ENCODE data around the gene PKIB.

Gene PKIB

GRCh38 chr6:122746688-122747087, 136.5 kb downstream of the PKIB start:
- no peak for TF ChIP-seq GATA1 (IDR thresholded peaks at IDR 0.05; ENCODE audit: low read depth, low read length)

GRCh38 chr6:122747573-122747972, 137.4 kb downstream of the PKIB start:
- TF ChIP-seq POLR2A (IDR thresholded peaks at IDR 0.05; ENCODE audit: low read length) (no peak), GATA1 (IDR thresholded peaks at IDR 0.05; ENCODE audit: low read depth, low read length) (no peak)
- no peak for DNase-seq

More at GRCh38 chr6:122746688-122747087, 136.5 kb downstream of the PKIB start:
- DNase-seq = no peak

- peak in 1 of 2 experiments; percentile 5 for DNase-seq
Measured at GRCh38 chr6:122748945-122749344, 138.7 kb downstream of the PKIB start.

- no peak for DNase-seq
- no peak for TF ChIP-seq GATA1 (IDR thresholded peaks at IDR 0.05; ENCODE audit: low read depth, low read length)
- no peak for TF ChIP-seq POLR2A (IDR thresholded peaks at IDR 0.05; ENCODE audit: low read length)
Measured at GRCh38 chr6:122749451-122750050, 139.3 kb downstream of the PKIB start.

- TF ChIP-seq POLR2A (IDR thresholded peaks at IDR 0.05; ENCODE audit: low read length) (no peak), GATA1 (IDR thresholded peaks at IDR 0.05; ENCODE audit: low read depth, low read length) (no peak)
- DNase-seq = no peak
Measured at GRCh38 chr6:122751326-122751725, 141.1 kb downstream of the PKIB start.

GRCh38 chr6:122752459-122752858, 142.3 kb downstream of the PKIB start:
- TF ChIP-seq POLR2A (IDR thresholded peaks at IDR 0.05; ENCODE audit: low read length) (no peak), GATA1 (IDR thresholded peaks at IDR 0.05; ENCODE audit: low read depth, low read length) (no peak)
- no peak for DNase-seq

- DNase-seq = peak in 1 of 2 experiments; percentile 18
- TF ChIP-seq POLR2A (IDR thresholded peaks at IDR 0.05; ENCODE audit: low read length) = no peak
- TF ChIP-seq GATA1 (IDR thresholded peaks at IDR 0.05; ENCODE audit: low read depth, low read length) = no peak
Measured at GRCh38 chr6:122753000-122753687, 142.9 kb downstream of the PKIB start.

GRCh38 chr6:122753688-122754056, 143.5 kb downstream of the PKIB start:
- no peak for DNase-seq
- no peak for TF ChIP-seq POLR2A (IDR thresholded peaks at IDR 0.05; ENCODE audit: low read length)
- TF ChIP-seq GATA1 (IDR thresholded peaks at IDR 0.05; ENCODE audit: low read depth, low read length) = no peak

- TF ChIP-seq POLR2A (IDR thresholded peaks at IDR 0.05; ENCODE audit: low read length) (no peak), GATA1 (IDR thresholded peaks at IDR 0.05; ENCODE audit: low read depth, low read length) (no peak)
- DNase-seq = no peak
Measured at GRCh38 chr6:122754191-122754731, 144.1 kb downstream of the PKIB start.

GRCh38 chr6:122755901-122756300, 145.7 kb downstream of the PKIB start:
- DNase-seq = no peak
- no peak for TF ChIP-seq POLR2A (IDR thresholded peaks at IDR 0.05; ENCODE audit: low read length)
- TF ChIP-seq GATA1 (IDR thresholded peaks at IDR 0.05; ENCODE audit: low read depth, low read length) = no peak

GRCh38 chr6:122758927-122759334, 148.7 kb downstream of the PKIB start:
- no peak for DNase-seq
- TF ChIP-seq GATA1 (IDR thresholded peaks at IDR 0.05; ENCODE audit: low read depth, low read length) = no peak
- TF ChIP-seq POLR2A (IDR thresholded peaks at IDR 0.05; ENCODE audit: low read length) = no peak

- TF ChIP-seq POLR2A (IDR thresholded peaks at IDR 0.05; ENCODE audit: low read length) = no peak
- no peak for TF ChIP-seq GATA1 (IDR thresholded peaks at IDR 0.05; ENCODE audit: low read depth, low read length)
- no peak for DNase-seq
Measured at GRCh38 chr6:122760330-122760729, 150.1 kb downstream of the PKIB start.

- no peak for DNase-seq
- TF ChIP-seq GATA1 (IDR thresholded peaks at IDR 0.05; ENCODE audit: low read depth, low read length) = no peak
- no peak for TF ChIP-seq POLR2A (IDR thresholded peaks at IDR 0.05; ENCODE audit: low read length)
Measured at GRCh38 chr6:122766256-122766655, 156.1 kb downstream of the PKIB start.

- DNase-seq = no peak
- TF ChIP-seq POLR2A (IDR thresholded peaks at IDR 0.05; ENCODE audit: low read length) (no peak), GATA1 (IDR thresholded peaks at IDR 0.05; ENCODE audit: low read depth, low read length) (no peak)
Measured at GRCh38 chr6:122770835-122771601, 160.8 kb downstream of the PKIB start.

All from erythroblast (primary cell).